A549 (cell line): ENCODE results near the gene TRIM56. TPM values are rescaled to one million over a fixed set of nuclear protein-coding genes. Genes with fewer than 3 reads are reported as not detected.
A peak's percentile ranks its signal among the peaks of the same experiment; 100 is the strongest.
"Not testable (repeated sequence)": the region's sequence is repeated elsewhere in the genome, so short reads cannot be mapped to it uniquely, and the experiment has no call there.

ENCODE experiments used
- ATAC-seq, 2 experiments: fragments of 200-7000 bp in 1 of 2; fragments of >200 bp in 1 of 2; cut with Nextera tagmentation in 1 of 2; cut with Tn5 transposase in 1 of 2; 3 replicates each; pipeline versions ENCODE4 v1.8.0 to v1.9.1; 2018 to 2020; ENCODE audit warnings: mild to moderate bottlenecking in 1 of 2, moderate library complexity in 1 of 2
- CTCF ChIA-PET: fragments of 300-600 bp; sonication (Branson Sonifier 250); formaldehyde crosslinking; extraction: SDS; loops from one replicate; lab custom pipeline; 2021; ENCODE audit warnings: antibody characterized with exemption, inconsistent platforms; lab: Yijun Ruan, JAX
- POLR2A ChIA-PET: fragments of 350-600 bp; formaldehyde crosslinking; extraction: SDS; loops from one replicate; lab custom pipeline; 2021; ENCODE audit warnings: antibody characterized with exemption, inconsistent platforms; lab: Yijun Ruan, JAX
- DNase-seq, 2 experiments: peaks; one replicate each; pipeline versions ENCODE4 v3.0.0 to v3.0.0-alpha.2; 2011 to 2016; ENCODE audit warnings: low read depth in 1 of 2, low spot score in 1 of 2
- FAIRE-seq: peaks from 2 replicates; lab custom pipeline; 2011; peaks lifted over from hg19 to GRCh38; lab: Jason Lieb, UNC
- H3K27ac ChIP-seq, 2 experiments: fragments of >200 bp; sonication (Bioruptor Twin); formaldehyde crosslinking; 3 replicates each; pipeline ENCODE4 v1.5.1; 2016 to 2017
- H3K4me1 ChIP-seq: fragments of >200 bp; sonication (Bioruptor Twin); formaldehyde crosslinking; 3 replicates; pipeline ENCODE4 v1.6.1; 2016
- H3K4me2 ChIP-seq: fragments of >200 bp; sonication (Bioruptor Twin); formaldehyde crosslinking; 3 replicates; pipeline ENCODE4 v1.6.1; 2016
- H3K4me3 ChIP-seq: fragments of >200 bp; sonication (Bioruptor Twin); formaldehyde crosslinking; 3 replicates; pipeline ENCODE4 v1.5.1; 2016
- H3K9me3 ChIP-seq: fragments of >200 bp; sonication (Bioruptor Twin); formaldehyde crosslinking; 3 replicates; pipeline ENCODE4 v1.6.1; 2016
- CHD4 ChIP-seq: fragments of 200-600 bp; sonication (generic); IDR thresholded peaks from 2 replicates; pipeline ENCODE4 v1.6.1; 2016; ENCODE audit warnings: antibody characterized with exemption, mild to moderate bottlenecking, borderline replicate concordance
- GATA3 ChIP-seq: IDR thresholded peaks from 2 replicates; pipeline ENCODE4 v1.6.1; 2012; ENCODE audit warnings: borderline replicate concordance
- HDAC2 ChIP-seq: fragments of 200-600 bp; sonication (generic); IDR thresholded peaks from 2 replicates; pipeline ENCODE4 v1.6.1; 2016
- HOXA7 ChIP-seq: fragments of 250-450 bp; sonication (Bioruptor Pico); IDR thresholded peaks from 2 replicates; pipeline ENCODE4 v1.5.0; 2020; ENCODE audit warnings: mild to moderate bottlenecking, moderate library complexity
- HOXB5 ChIP-seq: fragments of 250-450 bp; sonication (Bioruptor Pico); IDR thresholded peaks from 2 replicates; pipeline ENCODE4 v1.5.0; 2020; ENCODE audit warnings: mild to moderate bottlenecking, moderate library complexity
- KDM5A ChIP-seq: fragments of 200-600 bp; sonication (generic); IDR thresholded peaks from 2 replicates; pipeline ENCODE4 v1.6.1; 2016; ENCODE audit warnings: antibody characterized with exemption, mild to moderate bottlenecking
- MAFK ChIP-seq: fragments of 450-650 bp; IDR thresholded peaks from 2 replicates; pipeline ENCODE4 v1.6.1; 2014; ENCODE audit not compliant: partially characterized antibody
- MAZ ChIP-seq: fragments of 150-350 bp; IDR thresholded peaks from 2 replicates; pipeline ENCODE4 v1.6.1; 2014; ENCODE audit warnings: antibody characterized with exemption, low read depth, low read length, borderline replicate concordance
- NPAS2 ChIP-seq: fragments of 250-450 bp; sonication (Bioruptor Pico); IDR thresholded peaks from 2 replicates; pipeline ENCODE4 v1.8.0; 2022; ENCODE audit warnings: mild to moderate bottlenecking, moderate library complexity, borderline replicate concordance
- POLR2A ChIP-seq: IDR thresholded peaks from 2 replicates; pipeline ENCODE4 v1.6.1; 2012; ENCODE audit warnings: mild to moderate bottlenecking, low read length
- RAD21 ChIP-seq, 2 experiments: fragments of >200 bp in 1 of 2; sonication (Bioruptor Twin) in 1 of 2; formaldehyde crosslinking in 1 of 2; IDR thresholded peaks in 1 of 2; conservative IDR thresholded peaks in 1 of 2; 2 replicates in 1 of 2; 3 replicates in 1 of 2; pipeline ENCODE4 v1.6.1; 2012 to 2018; ENCODE audit warnings: inconsistent platforms in 1 of 2
- RFX5 ChIP-seq: fragments of 450-650 bp; IDR thresholded peaks from 2 replicates; pipeline ENCODE4 v1.7.1; 2014; ENCODE audit warnings: antibody characterized with exemption, mild to moderate bottlenecking, moderate library complexity
- ZNF302 ChIP-seq: fragments of 250-450 bp; sonication (Bioruptor Pico); IDR thresholded peaks from 2 replicates; pipeline ENCODE4 v1.9.0; 2021; ENCODE audit warnings: inconsistent platforms, mild to moderate bottlenecking, moderate library complexity
- ZSCAN20 ChIP-seq: fragments of 250-450 bp; sonication (Bioruptor Pico); IDR thresholded peaks from 2 replicates; pipeline ENCODE4 v1.8.0; 2022; ENCODE audit warnings: mild to moderate bottlenecking, moderate library complexity
- WGBS: methylation state at CpG from one replicate; pipeline ENCODE4 v1.1.6; 2017; ENCODE audit errors: missing lambda C conversion rate; 5-methylcytosine and 5-hydroxymethylcytosine counted together
- polyA plus RNA-seq, 4 experiments: library from polyadenylated mRNA; depleted of rRNA in 3 of 4; stranded (reverse); fragments of >200 nt; fragmentation: RNase III in 1 of 4; extraction: RNeasy Plus Mini Kit Qiagen cat#74134 plus additional on column Dnase treatment in 1 of 4; gene quantifications; 2 replicates in 3 of 4; 3 replicates in 1 of 4; pipeline ENCODE4 v1.2.3, GENCODE V29; 2011 to 2017
- TF ChIP-seq, protein P1 (sequence below): fragments of 250-450 bp; sonication (Bioruptor Pico); IDR thresholded peaks from 2 replicates; pipeline ENCODE4 v1.5.0; 2021; ENCODE audit warnings: mild to moderate bottlenecking, moderate library complexity, borderline replicate concordance
- TF ChIP-seq, protein P2 (sequence below): fragments of 150-350 bp; IDR thresholded peaks from 2 replicates; pipeline ENCODE4 v1.6.1; 2014; ENCODE audit warnings: low read depth, mild to moderate bottlenecking, low read length
- TF ChIP-seq, protein P3 (sequence below): fragments of >200 bp; sonication (Bioruptor Twin); formaldehyde crosslinking; IDR thresholded peaks from 3 replicates; pipeline ENCODE4 v1.5.1; 2016
- TF ChIP-seq, protein P4 (sequence below): fragments of 250-450 bp; sonication (Bioruptor Pico); IDR thresholded peaks from 2 replicates; pipeline ENCODE4 v1.5.0; 2020; ENCODE audit warnings: low read depth, mild to moderate bottlenecking, moderate library complexity
- TF ChIP-seq, protein P5 (sequence below): IDR thresholded peaks from 2 replicates; pipeline ENCODE4 v1.6.1; 2012

Gene TRIM56
- polyA plus RNA-seq, 2 of the 4 experiments (the other 2 are of a cell fraction), result 3.9 to 16.5 TPM

DNA sequence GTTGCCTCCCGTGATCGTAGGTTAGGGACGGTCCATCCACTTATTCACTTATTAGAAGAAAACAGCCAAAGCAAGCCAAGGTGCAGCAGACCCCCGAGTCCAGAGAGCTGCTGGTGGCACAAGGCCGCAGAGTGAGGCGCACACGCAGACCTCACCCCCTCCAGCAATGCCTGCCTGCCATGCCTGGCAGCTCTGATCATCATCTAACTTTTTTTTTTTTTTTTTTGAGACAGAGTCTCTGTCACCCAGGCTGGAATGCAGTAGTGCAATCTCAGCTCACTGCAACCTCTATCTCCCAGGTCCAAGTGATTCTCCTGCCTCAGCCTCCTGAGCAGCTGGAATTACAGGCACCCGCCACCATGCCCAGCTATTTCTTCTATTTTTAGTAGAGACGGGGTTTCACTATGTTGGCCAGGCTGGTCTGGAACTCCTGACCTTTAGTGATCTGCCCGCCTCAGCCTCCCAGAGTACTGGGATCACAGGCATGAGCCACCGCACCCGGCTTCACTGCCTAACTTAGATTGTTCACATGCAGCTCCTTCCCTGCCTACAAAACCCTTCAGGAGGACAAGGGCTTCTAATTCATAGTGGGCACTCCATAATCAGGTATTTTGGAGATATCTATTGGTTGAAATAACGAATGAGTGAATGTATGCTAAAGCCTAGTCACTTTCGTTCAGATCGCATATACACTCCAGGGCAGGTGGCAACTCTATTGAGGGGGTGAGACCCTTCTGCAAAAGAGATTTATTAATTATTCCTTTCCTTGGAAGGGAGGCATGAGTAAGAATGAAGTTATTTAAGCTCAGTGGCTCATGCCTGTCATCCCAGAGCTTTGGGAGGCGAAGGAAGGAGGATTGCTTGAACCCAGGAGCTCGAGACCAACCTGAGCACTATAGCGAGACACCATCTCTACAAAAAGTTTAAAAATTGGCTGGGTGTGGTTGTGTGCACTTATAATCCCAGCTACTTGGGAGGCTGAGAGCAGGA, 15.9 kb downstream of the TRIM56 start:
- CTCF ChIA-PET, result interaction anchor here (0.8 to 20.0 kb wide), 5 partner anchors 10 to 91 kb away, joined by 3 to 600 read pairs (median 5); partner anchors contain the start of gene SERPINE1
- TF ChIP-seq HOXB5 (CRISPR knock-in tag), result no peak
- TF ChIP-seq, protein P1, sequence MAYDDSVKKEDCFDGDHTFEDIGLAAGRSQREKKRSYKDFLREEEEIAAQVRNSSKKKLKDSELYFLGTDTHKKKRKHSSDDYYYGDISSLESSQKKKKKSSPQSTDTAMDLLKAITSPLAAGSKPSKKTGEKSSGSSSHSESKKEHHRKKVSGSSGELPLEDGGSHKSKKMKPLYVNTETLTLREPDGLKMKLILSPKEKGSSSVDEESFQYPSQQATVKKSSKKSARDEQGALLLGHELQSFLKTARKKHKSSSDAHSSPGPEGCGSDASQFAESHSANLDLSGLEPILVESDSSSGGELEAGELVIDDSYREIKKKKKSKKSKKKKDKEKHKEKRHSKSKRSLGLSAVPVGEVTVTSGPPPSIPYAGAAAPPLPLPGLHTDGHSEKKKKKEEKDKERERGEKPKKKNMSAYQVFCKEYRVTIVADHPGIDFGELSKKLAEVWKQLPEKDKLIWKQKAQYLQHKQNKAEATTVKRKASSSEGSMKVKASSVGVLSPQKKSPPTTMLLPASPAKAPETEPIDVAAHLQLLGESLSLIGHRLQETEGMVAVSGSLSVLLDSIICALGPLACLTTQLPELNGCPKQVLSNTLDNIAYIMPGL (CRISPR knock-in tag), result no peak
- TF ChIP-seq HOXA7 (CRISPR knock-in tag), result no peak
- TF ChIP-seq, protein P2, sequence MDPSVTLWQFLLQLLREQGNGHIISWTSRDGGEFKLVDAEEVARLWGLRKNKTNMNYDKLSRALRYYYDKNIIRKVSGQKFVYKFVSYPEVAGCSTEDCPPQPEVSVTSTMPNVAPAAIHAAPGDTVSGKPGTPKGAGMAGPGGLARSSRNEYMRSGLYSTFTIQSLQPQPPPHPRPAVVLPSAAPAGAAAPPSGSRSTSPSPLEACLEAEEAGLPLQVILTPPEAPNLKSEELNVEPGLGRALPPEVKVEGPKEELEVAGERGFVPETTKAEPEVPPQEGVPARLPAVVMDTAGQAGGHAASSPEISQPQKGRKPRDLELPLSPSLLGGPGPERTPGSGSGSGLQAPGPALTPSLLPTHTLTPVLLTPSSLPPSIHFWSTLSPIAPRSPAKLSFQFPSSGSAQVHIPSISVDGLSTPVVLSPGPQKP, result no peak
- TF ChIP-seq POLR2A, result no peak
- TF ChIP-seq HDAC2, result no peak
- no peak for TF ChIP-seq CHD4
- POLR2A ChIA-PET, result interaction anchor here (0.5 to 3.5 kb wide), 6 partner anchors 10 to 29 kb away, joined by 3 to 41 read pairs (median 10); partner anchors contain the start of genes SERPINE1 and TRIM56

GRCh38 chr7:101102026-101102425, 16.7 kb downstream of the TRIM56 start:
- ChIA-PET POLR2A (interaction anchor here (3.4 kb wide), 1 partner anchor 25 kb away, joined by 41 read pairs; the partner anchor contains the start of gene SERPINE1), CTCF (interaction anchor here (0.8 to 20.0 kb wide), 5 partner anchors 9 to 181 kb away, joined by 3 to 600 read pairs (median 5); partner anchors contain the start of gene SERPINE1)
- FAIRE-seq (no peak), DNase-seq (no peak), ATAC-seq (no peak)
- TF ChIP-seq, protein P3, sequence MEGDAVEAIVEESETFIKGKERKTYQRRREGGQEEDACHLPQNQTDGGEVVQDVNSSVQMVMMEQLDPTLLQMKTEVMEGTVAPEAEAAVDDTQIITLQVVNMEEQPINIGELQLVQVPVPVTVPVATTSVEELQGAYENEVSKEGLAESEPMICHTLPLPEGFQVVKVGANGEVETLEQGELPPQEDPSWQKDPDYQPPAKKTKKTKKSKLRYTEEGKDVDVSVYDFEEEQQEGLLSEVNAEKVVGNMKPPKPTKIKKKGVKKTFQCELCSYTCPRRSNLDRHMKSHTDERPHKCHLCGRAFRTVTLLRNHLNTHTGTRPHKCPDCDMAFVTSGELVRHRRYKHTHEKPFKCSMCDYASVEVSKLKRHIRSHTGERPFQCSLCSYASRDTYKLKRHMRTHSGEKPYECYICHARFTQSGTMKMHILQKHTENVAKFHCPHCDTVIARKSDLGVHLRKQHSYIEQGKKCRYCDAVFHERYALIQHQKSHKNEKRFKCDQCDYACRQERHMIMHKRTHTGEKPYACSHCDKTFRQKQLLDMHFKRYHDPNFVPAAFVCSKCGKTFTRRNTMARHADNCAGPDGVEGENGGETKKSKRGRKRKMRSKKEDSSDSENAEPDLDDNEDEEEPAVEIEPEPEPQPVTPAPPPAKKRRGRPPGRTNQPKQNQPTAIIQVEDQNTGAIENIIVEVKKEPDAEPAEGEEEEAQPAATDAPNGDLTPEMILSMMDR, result no peak
- TF ChIP-seq MAZ (no peak), RFX5 (no peak), ZSCAN20 (no peak), HOXB5 (CRISPR knock-in tag) (no peak), MAFK (no peak), RAD21 (conservative IDR thresholded peaks at IDR 0.05 in 1 of 2, IDR thresholded peaks at IDR 0.05 in 1 of 2) (no peak), ZNF302 (CRISPR knock-in tag) (no peak), NPAS2 (CRISPR knock-in tag) (no peak), KDM5A (no peak), GATA3 (no peak)
- TF ChIP-seq, protein P4, sequence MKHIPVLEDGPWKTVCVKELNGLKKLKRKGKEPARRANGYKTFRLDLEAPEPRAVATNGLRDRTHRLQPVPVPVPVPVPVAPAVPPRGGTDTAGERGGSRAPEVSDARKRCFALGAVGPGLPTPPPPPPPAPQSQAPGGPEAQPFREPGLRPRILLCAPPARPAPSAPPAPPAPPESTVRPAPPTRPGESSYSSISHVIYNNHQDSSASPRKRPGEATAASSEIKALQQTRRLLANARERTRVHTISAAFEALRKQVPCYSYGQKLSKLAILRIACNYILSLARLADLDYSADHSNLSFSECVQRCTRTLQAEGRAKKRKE (CRISPR knock-in tag), result no peak; the same call in 1 of the 2 replicates
- TF ChIP-seq, protein P5, sequence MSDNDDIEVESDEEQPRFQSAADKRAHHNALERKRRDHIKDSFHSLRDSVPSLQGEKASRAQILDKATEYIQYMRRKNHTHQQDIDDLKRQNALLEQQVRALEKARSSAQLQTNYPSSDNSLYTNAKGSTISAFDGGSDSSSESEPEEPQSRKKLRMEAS, result no peak
- TF ChIP-seq, protein P1 (CRISPR knock-in tag), result no peak
- H3K4me2 ChIP-seq, result peak overlapping the region; percentile 73
- no peak overlapping the region for H3K4me3 ChIP-seq
- H3K4me1 ChIP-seq, result peaks cover 67% of the 10 kb centered on the region
- peak overlapping the region; percentile 94 to 99 for H3K27ac ChIP-seq
- 89% methylated on average over 6 of the region's 6 CpGs for WGBS
- H3K9me3 ChIP-seq, result no peaks in the 10 kb centered on the region

More for the DNA sequence above, 15.9 kb downstream of the TRIM56 start:
- Histone ChIP-seq H3K27ac (peak overlapping the region; percentile 94 to 99), H3K4me3 (no peak overlapping the region), H3K9me3 (no peaks in the 10 kb centered on the region), H3K4me1 (peaks cover 67% of the 10 kb centered on the region), H3K4me2 (peak overlapping the region; percentile 73)
- 68% methylated on average over 18 of the region's 18 CpGs for WGBS
- ATAC-seq (peak; percentile 20 to 44), DNase-seq (no peak), FAIRE-seq (no peak)

DNA sequence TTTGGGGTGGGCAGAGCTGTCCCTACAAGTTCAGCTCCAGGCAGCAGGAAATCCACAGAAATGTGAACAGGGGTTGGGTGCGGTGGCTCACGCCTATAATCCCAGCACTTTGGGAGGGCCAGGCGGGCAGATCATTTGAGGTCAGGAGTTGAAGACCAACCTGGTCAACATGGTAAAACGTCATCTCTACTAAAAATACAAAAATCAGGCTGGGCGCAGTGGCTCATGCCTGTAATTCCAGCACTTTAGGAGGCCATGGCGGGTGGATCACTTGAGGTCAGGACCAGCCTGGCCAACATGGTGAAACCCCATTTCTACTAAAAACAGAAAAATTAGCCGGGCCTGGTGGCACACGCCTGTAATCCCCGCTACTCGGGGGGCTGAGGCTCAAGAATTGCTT, 18.4 kb downstream of the TRIM56 start:
- not testable (repeated sequence) for H3K9me3 ChIP-seq, H3K4me3 ChIP-seq, FAIRE-seq, ATAC-seq, DNase-seq
- CTCF ChIA-PET, result interaction anchor here (0.8 to 20.0 kb wide), 5 partner anchors 8 to 49 kb away, joined by 3 to 600 read pairs (median 5); partner anchors contain the start of gene SERPINE1
- POLR2A ChIA-PET, result interaction anchor here (1.9 kb wide), 1 partner anchor 23 kb away, joined by 8 read pairs; the partner anchor contains the start of gene SERPINE1
- H3K4me2 ChIP-seq, result peak overlapping the region; percentile 51
- WGBS, result 80% methylated on average over 10 of the region's 10 CpGs
- peak overlapping the region; percentile 94 to 99 for H3K27ac ChIP-seq
- H3K4me1 ChIP-seq, result peaks cover 71% of the 10 kb centered on the region
